ENCODE results near the gene GFRA3.

The GFRA3 gene

GRCh38 chr5:138216799-138217198 lies 57.6 kb downstream of the GFRA3 start:
- H3K27ac ChIP-seq, result no peak overlapping the region
- TF ChIP-seq CTCF (conservative IDR thresholded peaks at IDR 0.05), result no peak

- TF ChIP-seq CTCF (conservative IDR thresholded peaks at IDR 0.05), result no peak; the same call in 1 of the 2 replicates
- H3K27ac ChIP-seq, result peak within 1 kb of the TSS; percentile 84
Measured at GRCh38 chr5:138213161-138214029, 61.0 kb downstream of the GFRA3 start, which contains the start of gene CDC23. Gene CDC23, minus strand, starts transcription at chr5:138213323. Its CDS starts 11 bp downstream, at chr5:138213312.

- H3K27ac ChIP-seq, result peak overlapping the region; percentile 84
- no peak for TF ChIP-seq CTCF (conservative IDR thresholded peaks at IDR 0.05)
Measured at GRCh38 chr5:138212828-138213160, 61.6 kb downstream of the GFRA3 start.

- TF ChIP-seq CTCF (conservative IDR thresholded peaks at IDR 0.05), result no peak
- H3K27ac ChIP-seq, result no peak overlapping the region
Measured at GRCh38 chr5:138210985-138211384, 63.4 kb downstream of the GFRA3 start.
